GM23248 (cell line): ENCODE measurements around the gene MACROD2. TPM values are rescaled to one million over a fixed set of nuclear protein-coding genes. Genes with fewer than 3 reads are reported as not detected.

Experiments
- DNase-seq: peaks from one replicate; pipeline ENCODE4 v3.0.0-alpha.2; 2015
- H2AFZ ChIP-seq: fragments of 200-600 bp; sonication (generic); 2 replicates; pipeline ENCODE4 v1.6.1; 2016; ENCODE audit warnings: antibody characterized with exemption
- H3F3A ChIP-seq: fragments of 200-600 bp; sonication (generic); 2 replicates; pipeline ENCODE4 v1.6.1; 2016; ENCODE audit warnings: mild to moderate bottlenecking, antibody characterized with exemption, mixed run types; ENCODE audit not compliant: insufficient read depth
- H3K27ac ChIP-seq: fragments of 200-600 bp; sonication (generic); 2 replicates; pipeline ENCODE4 v1.5.1; 2016; ENCODE audit warnings: mild to moderate bottlenecking
- H3K27me3 ChIP-seq: fragments of 200-600 bp; sonication (generic); replicated peaks from 2 replicates; pipeline ENCODE4 v1.6.1; 2016; ENCODE audit warnings: mild to moderate bottlenecking; ENCODE audit not compliant: insufficient read depth
- H3K36me3 ChIP-seq: fragments of 200-600 bp; sonication (generic); 2 replicates; pipeline ENCODE4 v1.6.1; 2016; ENCODE audit warnings: low read depth, mild to moderate bottlenecking
- H3K4me1 ChIP-seq: fragments of 200-600 bp; sonication (generic); 2 replicates; pipeline ENCODE4 v1.6.1; 2016; ENCODE audit warnings: mild to moderate bottlenecking; ENCODE audit not compliant: insufficient read depth
- H3K4me2 ChIP-seq: fragments of 200-600 bp; sonication (generic); one replicate; pipeline ENCODE4 v1.6.1; 2016; ENCODE audit warnings: mild to moderate bottlenecking; ENCODE audit not compliant: unreplicated experiment
- H3K4me3 ChIP-seq: fragments of 200-600 bp; sonication (generic); 2 replicates; pipeline ENCODE4 v1.5.1; 2016; ENCODE audit warnings: mild to moderate bottlenecking
- H3K79me2 ChIP-seq: fragments of 200-600 bp; sonication (generic); 2 replicates; pipeline ENCODE4 v1.6.1; 2016; ENCODE audit warnings: mild to moderate bottlenecking; ENCODE audit not compliant: insufficient read depth
- H3K9ac ChIP-seq: fragments of 200-600 bp; sonication (generic); 2 replicates; pipeline ENCODE4 v1.6.1; 2016; ENCODE audit warnings: mild to moderate bottlenecking
- H3K9me2 ChIP-seq: fragments of 200-600 bp; sonication (generic); 2 replicates; pipeline ENCODE4 v1.6.1; 2016; ENCODE audit warnings: mixed run types, mild to moderate bottlenecking, moderate library complexity; ENCODE audit not compliant: insufficient read depth
- H3K9me3 ChIP-seq: fragments of 200-600 bp; sonication (generic); one replicate; pipeline ENCODE4 v1.6.1; 2017; ENCODE audit warnings: low read depth
- H4K20me1 ChIP-seq: fragments of 200-600 bp; sonication (generic); 2 replicates; pipeline ENCODE4 v1.6.0; 2016; ENCODE audit not compliant: insufficient read depth
- EZH2 ChIP-seq: fragments of 200-600 bp; sonication (generic); IDR thresholded peaks from 2 replicates; pipeline ENCODE4 v1.6.1; 2018; ENCODE audit warnings: antibody characterized with exemption, mild to moderate bottlenecking; ENCODE audit not compliant: insufficient read depth, poor library complexity, severe bottlenecking
- EZH2phosphoT487 ChIP-seq: fragments of 200-600 bp; sonication (generic); IDR thresholded peaks from 2 replicates; pipeline ENCODE4 v1.6.1; 2018; ENCODE audit warnings: antibody characterized with exemption, moderate library complexity, mild to moderate bottlenecking, low read depth; ENCODE audit not compliant: insufficient read depth
- WGBS, 2 experiments: methylation state at CpG; one replicate each; pipeline ENCODE4 v1.1.6; 2015 to 2017; ENCODE audit warnings: low lambda C conversion rate in 2 of 2, low coverage in 1 of 2; ENCODE audit errors: missing lambda C conversion rate in 2 of 2; 5-methylcytosine and 5-hydroxymethylcytosine counted together
- in situ Hi-C: fragments of 300-500 bp; cut with MboI; formaldehyde crosslinking; loops from 2 replicates; pipeline ENCODE4 v1.15.0; 2020
- polyA plus RNA-seq: library from polyadenylated mRNA; unstranded; fragments of >200 nt; fragmentation: Nextera tagmentation; extraction: Ambion mirVana; gene quantifications from 2 replicates; pipeline ENCODE4 v1.2.1, GENCODE V29; 2016
- total RNA-seq: library from RNA; depleted of rRNA; stranded (reverse); fragments of >200 nt; shearing (Covaris generic); gene quantifications from 2 replicates; pipeline ENCODE4 v1.2.3, GENCODE V29; 2014

Gene MACROD2
- total and polyA plus RNA-seq, 2 experiments from 2014 or later, result 1.1 to 3.1 TPM

GRCh38 chr20:14295238-14295637 lies 299.9 kb downstream of the MACROD2 start:
- Histone ChIP-seq H3K4me3 (no peak overlapping the region), H3F3A (no peaks in the 10 kb centered on the region), H3K9ac (no peak overlapping the region), H3K27me3 (no peaks in the 10 kb centered on the region), H3K79me2 (no peaks in the 10 kb centered on the region), H3K9me3 (no peaks in the 10 kb centered on the region), H3K4me1 (no peaks in the 10 kb centered on the region), H3K27ac (no peak overlapping the region), H3K36me3 (no peaks in the 10 kb centered on the region), H4K20me1 (no peaks in the 10 kb centered on the region), H3K9me2 (no peaks in the 10 kb centered on the region), H2AFZ (no peak overlapping the region), H3K4me2 (no peak overlapping the region)
- no peak for DNase-seq
- TF ChIP-seq EZH2, result no peak
- no peak for TF ChIP-seq EZH2phosphoT487
- WGBS, 2 experiments, result 50% methylated on average over 2 of the region's 2 CpGs
- in situ Hi-C loops, result no loop called here

GRCh38 chr20:14295770-14296309 lies 300.5 kb downstream of the MACROD2 start:
- Histone ChIP-seq H3K27ac (no peak overlapping the region), H3K36me3 (no peaks in the 10 kb centered on the region), H3F3A (no peaks in the 10 kb centered on the region), H3K9me3 (no peaks in the 10 kb centered on the region), H3K4me2 (no peak overlapping the region), H3K4me1 (no peaks in the 10 kb centered on the region), H3K9me2 (no peaks in the 10 kb centered on the region), H3K4me3 (no peak overlapping the region), H4K20me1 (no peaks in the 10 kb centered on the region), H3K9ac (no peak overlapping the region), H3K27me3 (no peaks in the 10 kb centered on the region), H3K79me2 (no peaks in the 10 kb centered on the region), H2AFZ (no peak overlapping the region)
- no peak for DNase-seq
- in situ Hi-C loops, result no loop called here
- TF ChIP-seq EZH2 (no peak), EZH2phosphoT487 (no peak)
- 48 to 58% methylated on average over 3 of the region's 3 CpGs for WGBS, 2 experiments

DNA sequence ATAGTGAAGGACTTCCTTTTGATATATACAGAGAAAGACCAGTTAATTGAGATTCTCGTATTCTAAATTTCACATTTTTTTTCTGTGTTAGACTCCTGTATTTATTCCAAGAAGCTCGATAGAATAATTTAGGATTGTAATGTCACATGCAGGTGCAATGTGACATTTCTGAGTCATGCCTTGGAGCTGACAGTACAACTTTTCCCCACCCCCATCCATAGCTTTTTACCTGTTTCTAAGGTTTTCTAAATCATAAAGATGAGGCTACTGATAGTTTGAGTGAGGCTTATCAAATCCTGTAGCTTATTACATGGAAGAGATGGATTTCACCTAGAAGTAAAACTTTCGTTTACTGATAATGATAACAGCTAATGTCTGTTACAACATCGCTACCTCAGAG lies 304.5 kb downstream of the MACROD2 start:
- no peak for TF ChIP-seq EZH2phosphoT487
- no peak for TF ChIP-seq EZH2
- 93 to 99% methylated on average over 4 of the region's 4 CpGs for WGBS, 2 experiments
- H3K36me3 ChIP-seq, result no peaks in the 10 kb centered on the region

GRCh38 chr20:14303106-14303505 lies 307.8 kb downstream of the MACROD2 start:
- no peak overlapping the region for H3K27ac ChIP-seq
- DNase-seq, result no peak
- no peaks in the 10 kb centered on the region for H3K36me3 ChIP-seq
- WGBS, 2 experiments, result 86 to 89% methylated on average over 6 of the region's 6 CpGs
- H3K9me2 ChIP-seq, result no peaks in the 10 kb centered on the region; the same call in none of the 2 replicates
- H3K27me3 ChIP-seq, result no peaks in the 10 kb centered on the region
- in situ Hi-C loops, result no loop called here
- H3K4me2 ChIP-seq, result no peak overlapping the region
- no peak overlapping the region for H3K4me3 ChIP-seq
- no peak overlapping the region for H3K9ac ChIP-seq
- H3K4me1 ChIP-seq, result no peaks in the 10 kb centered on the region
- TF ChIP-seq EZH2phosphoT487, result no peak
- no peak for TF ChIP-seq EZH2
- H4K20me1 ChIP-seq, result no peaks in the 10 kb centered on the region
- H3K79me2 ChIP-seq, result no peaks in the 10 kb centered on the region
- no peak overlapping the region for H2AFZ ChIP-seq
- H3F3A ChIP-seq, result no peaks in the 10 kb centered on the region
- H3K9me3 ChIP-seq, result no peaks in the 10 kb centered on the region

More for the DNA sequence above, 304.5 kb downstream of the MACROD2 start:
- in situ Hi-C loops, result no loop called here
- H3K9me3 ChIP-seq, result no peaks in the 10 kb centered on the region
- H3K4me3 ChIP-seq, result no peak overlapping the region
- no peak for DNase-seq
- no peaks in the 10 kb centered on the region for H3F3A ChIP-seq
- H3K9me2 ChIP-seq, result no peaks in the 10 kb centered on the region; the same call in none of the 2 replicates
- H4K20me1 ChIP-seq, result no peaks in the 10 kb centered on the region
- no peaks in the 10 kb centered on the region for H3K4me1 ChIP-seq
- no peak overlapping the region for H3K27ac ChIP-seq
- H2AFZ ChIP-seq, result no peak overlapping the region
- no peak overlapping the region for H3K9ac ChIP-seq
- H3K79me2 ChIP-seq, result no peaks in the 10 kb centered on the region
- H3K4me2 ChIP-seq, result no peak overlapping the region
- H3K27me3 ChIP-seq, result no peaks in the 10 kb centered on the region

DNA sequence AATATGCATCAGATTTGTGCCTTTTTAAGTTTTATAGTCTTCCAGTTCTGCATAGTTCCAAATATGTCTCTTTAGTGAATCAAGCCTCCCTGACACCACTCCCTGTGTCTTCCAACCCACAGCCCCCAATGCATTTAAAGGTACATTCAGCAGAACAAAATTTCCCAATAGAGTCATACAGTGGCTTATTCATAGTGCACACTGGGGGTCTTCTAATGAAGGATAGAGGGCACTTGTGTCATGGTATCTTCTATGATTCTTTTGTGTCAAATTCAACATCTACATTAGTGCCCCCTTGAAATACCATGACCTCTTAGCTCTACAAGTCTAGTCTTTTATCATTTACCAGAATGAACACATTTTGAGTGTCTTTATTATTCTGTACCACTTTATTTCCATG lies 308.3 kb downstream of the MACROD2 start:
- no peak overlapping the region for H3K9ac ChIP-seq
- no peak for TF ChIP-seq EZH2phosphoT487
- no peak for TF ChIP-seq EZH2
- in situ Hi-C loops, result no loop called here
- H3K27ac ChIP-seq, result no peak overlapping the region
- H3K4me1 ChIP-seq, result no peaks in the 10 kb centered on the region
- DNase-seq, result no peak
- no peaks in the 10 kb centered on the region; the same call in none of the 2 replicates for H3K9me2 ChIP-seq
- H4K20me1 ChIP-seq, result no peaks in the 10 kb centered on the region
- no peaks in the 10 kb centered on the region for H3K36me3 ChIP-seq
- H3K4me3 ChIP-seq, result no peak overlapping the region
- no peaks in the 10 kb centered on the region for H3K9me3 ChIP-seq
- no peaks in the 10 kb centered on the region for H3K79me2 ChIP-seq
- no peaks in the 10 kb centered on the region for H3K27me3 ChIP-seq
- no peaks in the 10 kb centered on the region for H3F3A ChIP-seq
- no peak overlapping the region for H2AFZ ChIP-seq
- H3K4me2 ChIP-seq, result no peak overlapping the region
